Fibroblast of skin of right quadriceps (primary cell): ENCODE measurements around the gene WNT2.
A peak's percentile ranks its signal among the peaks of the same experiment; 100 is the strongest.

ENCODE experiments used
- DNase-seq: peaks from one replicate; pipeline ENCODE4 v3.0.0-alpha.2; 2013

The WNT2 gene

DNA sequence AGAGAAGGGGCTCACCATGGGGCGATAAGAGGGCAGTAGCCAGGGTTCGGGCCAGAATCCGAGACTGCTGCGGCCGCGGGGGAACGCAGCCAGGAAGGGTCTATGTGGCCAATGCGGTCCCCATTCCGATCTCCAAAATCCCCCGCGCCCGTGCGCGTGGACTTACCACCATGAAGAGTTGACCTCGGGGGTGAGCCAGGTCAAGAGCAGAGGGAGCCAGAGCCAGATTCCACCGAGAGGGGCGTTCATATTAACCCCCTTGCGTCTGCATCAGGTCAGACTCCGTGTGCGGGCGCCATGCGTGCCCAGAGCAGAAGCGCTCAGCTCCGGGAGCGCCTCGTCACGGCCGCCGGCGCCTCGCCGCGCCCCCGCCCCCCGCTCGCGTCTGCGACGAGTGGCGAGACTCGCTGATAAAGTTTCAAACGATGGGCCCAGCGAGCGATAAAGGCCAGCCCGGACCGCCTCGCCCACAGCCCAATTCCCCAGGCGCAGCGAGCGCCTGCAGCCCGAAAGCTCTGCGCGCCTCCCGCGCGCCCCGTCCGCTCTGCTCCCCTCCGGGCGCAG is at the start of gene WNT2:
TSS of gene WNT2 (minus strand) at position 318 of the 564 bp plus-strand sequence. CDS start at position 249, 69 bp downstream.
- DNase-seq, result peak; percentile 15

DNA sequence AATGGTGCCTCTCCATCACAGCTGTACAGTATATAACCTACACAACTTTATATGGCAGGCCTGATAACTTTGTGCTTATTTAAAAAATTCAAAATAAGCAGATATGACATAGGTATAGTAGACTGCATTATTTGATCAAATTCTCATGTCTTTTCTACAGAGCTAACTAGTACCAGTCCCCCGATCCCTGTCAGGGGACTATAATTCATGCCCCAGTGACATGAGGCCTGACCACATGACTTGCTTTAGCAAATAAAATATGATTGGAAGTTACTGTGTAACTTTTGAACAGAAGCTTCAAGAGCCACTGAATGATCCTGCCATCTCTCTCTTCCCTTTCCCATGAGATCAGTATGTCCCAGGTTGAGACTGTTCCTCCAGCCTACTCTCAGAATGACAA is 49.2 kb upstream of the WNT2 start:
- no peak for DNase-seq

DNA sequence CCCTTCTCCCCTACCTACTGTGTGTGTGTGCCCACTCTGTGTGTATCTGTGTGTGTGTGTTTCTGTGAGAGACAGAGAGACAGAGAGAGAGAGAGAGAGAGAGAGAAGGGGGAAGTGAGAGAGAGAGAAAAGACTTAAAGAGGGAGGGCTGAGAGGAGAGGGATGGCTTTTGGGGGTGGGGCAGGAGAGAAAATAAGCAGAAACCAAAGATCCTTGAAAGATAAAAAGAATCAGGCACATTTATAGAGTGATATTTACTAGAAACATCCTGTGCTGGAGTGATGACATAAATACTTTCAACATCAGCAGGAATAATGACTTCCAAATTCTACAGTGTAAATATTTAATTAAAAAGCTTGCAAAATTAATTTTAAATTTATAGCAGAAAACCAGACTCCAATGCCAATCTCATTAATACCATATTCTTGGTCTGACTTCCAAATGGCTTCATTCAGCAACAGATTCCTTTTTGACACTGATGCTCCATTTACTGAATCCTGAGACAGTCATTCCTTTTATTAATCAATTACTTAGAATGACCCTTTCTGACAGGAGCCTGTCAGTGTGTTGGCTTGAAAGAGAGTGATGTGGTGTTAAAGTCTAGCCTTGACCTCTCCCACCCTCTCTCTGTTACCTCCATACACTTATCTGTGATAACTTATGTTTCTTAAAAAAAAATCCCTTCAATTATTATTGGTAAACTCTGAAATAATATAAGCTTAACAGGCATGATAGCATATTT is 41.7 kb upstream of the WNT2 start:
- DNase-seq, result no peak

DNA sequence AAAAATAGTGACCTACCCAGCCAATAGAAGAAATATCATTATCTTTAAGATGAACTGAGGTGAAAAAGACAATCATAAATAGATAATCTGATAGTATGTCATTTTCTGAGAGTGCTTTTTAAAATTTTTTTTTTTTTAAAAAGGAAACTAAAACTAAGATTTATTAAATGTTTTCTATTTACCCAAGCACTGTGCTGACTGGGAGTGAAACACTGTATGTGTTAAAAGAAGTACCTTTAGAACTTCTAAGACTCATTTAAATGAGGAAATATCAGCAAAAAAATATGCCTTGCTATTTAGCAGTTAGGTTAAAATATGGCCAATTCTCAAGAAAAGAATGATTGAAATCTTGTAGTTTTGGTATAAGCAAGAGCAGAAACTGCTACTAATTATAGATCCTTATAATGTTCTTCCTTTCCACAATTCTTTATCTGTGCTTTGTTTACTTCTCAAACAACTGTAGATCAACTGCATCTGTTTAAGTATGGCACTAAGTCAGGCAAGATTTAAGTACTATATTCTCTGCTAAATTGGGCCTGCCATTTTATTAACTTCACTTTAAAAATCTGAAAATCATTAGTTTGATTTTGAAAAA is 39.5 kb upstream of the WNT2 start:
- no peak for DNase-seq

DNA sequence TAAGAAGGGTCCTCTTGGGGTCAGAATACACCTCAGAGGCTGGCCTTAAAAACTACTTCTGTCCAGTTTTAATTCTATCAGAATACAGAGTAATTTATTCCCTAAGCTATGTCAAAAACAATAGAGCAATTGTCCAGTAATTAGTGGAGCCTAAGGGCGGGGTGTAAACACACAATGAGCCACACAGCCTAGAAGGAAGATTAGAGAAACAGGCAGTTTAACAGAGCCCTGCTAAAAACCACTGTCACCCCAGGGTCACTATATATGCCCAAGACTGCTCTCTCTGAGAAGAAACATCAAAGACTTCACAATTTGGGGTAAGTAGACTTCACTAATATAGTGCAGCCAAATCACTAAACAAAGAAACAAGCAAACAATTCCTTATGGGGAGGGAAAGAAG is 27.2 kb upstream of the WNT2 start:
- no peak for DNase-seq

DNA sequence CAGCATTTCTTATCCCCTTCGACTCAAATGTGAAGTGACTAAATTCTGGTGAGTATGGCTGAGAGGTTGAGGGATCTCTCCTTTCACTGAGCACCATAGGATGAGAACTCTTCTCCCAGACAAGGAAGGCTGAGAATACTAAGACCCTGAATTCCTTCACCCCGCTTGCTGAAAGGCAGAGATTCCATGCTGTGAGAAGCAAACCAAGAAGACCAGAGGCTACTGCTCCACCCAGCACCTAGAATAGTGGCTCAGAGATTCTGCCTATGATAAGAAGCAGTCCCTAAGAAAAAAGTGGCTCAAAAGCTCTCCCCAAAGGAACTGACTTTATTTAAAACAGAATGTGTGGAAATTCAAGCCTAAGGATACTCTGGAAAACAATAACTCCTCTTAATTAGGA is 26.7 kb upstream of the WNT2 start:
- DNase-seq, result no peak

DNA sequence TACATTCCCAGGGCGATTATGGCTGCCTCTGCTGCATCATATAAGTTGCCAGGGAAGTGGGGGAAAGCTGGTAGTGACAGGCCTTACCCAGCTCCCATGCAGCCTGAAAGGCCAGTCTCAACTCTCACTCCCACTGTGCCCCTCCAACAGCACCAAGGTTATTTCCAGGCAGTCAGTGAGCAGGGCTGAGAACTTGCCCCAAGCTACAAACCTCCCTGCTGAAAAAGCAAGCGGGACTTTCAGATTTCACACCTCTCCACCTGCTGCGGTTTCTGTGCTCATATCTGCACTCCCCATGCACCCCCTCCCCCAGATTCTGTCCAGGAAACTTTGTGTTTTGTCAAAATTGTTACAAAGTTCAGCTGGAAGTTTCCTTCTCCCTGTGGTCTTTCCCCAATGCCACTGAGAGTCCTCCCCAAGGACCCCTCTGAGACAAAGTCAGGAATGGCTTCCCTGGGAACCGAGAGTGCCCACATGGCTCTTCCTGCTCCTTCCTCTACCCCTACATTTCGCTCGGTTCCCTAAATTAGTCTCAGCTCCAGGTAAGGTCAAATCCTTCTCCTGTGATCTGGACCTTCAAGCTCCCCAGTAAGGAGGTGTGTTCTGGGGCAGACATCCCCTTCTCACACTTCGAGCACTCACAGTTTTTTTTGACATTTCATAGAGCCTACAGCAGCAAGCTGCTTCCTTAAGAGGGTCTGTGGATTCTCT is 25.3 kb upstream of the WNT2 start:
- DNase-seq, result no peak

DNA sequence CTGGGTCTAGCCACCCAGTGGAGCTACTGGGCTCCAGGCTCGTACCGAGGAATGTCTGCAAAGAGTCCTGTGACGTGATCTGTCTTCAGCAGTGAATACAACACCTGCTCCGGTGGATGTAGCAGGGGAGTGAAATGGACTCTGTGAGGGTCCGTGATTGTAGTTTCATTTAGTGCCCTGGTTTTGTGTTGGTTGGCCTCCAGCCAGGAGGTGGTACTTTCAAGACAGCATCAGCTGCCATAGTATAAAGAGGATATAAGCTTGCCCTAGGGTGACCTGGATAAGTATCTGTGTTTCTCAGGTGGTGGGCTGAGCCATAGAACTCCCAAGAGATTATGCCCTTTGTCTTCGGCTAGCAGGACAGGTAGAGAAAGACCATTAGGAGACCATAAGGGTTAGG is 24.6 kb upstream of the WNT2 start:
- no peak for DNase-seq

DNA sequence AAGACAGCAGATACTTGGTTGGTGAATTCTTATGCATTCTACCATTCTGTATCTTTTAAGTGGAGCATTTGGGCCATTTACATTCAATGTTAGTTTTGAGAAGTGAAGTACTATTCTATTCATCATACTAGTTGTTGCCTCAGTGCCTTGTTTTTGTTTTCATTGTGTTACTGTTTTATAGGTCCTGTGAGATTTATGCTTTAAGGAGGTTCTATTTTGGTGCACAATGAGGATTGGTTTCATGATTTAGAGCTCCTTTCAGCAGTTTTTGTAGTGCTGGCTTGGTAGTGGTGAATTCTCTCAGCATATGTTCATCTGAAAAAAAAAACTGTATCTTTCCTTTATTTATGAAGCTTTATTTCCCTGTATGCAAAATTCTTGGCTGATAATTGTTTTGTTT is 23.3 kb upstream of the WNT2 start:
- DNase-seq, result no peak

DNA sequence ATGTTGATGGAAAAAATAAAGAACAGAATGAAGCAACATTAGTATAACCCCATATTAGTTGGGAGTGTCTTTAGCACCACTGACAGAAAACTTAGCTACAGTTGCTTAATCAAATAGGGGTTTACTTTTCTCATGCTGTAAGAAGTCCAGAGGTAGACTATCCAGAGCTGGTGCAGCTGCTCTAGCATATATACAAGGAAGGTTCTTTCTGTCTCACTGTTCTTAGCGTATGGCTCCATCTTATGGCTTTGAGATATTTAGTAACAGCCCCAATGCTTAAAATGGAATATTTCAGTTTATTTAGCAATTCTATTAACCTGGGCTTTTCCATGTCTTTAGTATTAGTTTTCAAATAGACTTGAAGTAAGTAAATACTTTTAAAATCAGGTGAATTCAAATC is 15.2 kb upstream of the WNT2 start:
- peak; percentile 42 for DNase-seq

DNA sequence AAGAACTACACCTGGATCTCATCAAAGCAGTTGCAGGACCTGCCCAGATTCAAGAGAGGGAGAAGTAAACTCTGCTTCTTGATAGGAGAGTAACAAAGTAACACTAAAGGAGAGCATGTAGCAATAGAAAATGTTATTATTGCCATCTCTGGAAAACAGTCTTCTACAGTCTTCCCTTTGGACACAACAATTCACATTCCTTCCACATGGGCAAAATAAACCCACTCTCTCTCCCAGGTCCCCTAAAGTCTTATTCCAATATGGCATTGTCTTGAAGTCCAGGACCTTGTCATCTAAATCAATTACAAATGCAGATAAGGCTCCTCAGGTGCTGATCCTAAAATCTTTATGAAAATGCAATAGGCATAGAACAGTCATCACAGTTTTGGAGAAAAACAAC is 10.3 kb upstream of the WNT2 start:
- no peak for DNase-seq

DNA sequence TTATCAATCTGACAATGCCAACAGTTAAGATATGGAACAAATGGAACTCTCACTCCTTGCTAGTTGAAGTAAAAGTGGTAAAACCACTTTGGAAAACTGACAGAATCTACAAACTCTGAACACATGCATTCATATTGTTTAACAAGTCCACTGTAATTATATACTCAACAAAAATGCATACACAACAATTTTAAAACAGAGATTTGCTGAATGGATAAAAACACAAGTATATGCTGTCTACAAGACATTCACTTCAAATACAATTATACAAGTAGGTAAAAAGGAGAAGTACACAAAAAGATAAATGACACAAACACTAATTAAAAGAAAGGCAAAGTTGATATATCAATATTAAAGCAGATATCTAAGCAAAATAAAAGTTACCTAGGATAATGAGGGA is 9.2 kb upstream of the WNT2 start:
- no peak for DNase-seq

DNA sequence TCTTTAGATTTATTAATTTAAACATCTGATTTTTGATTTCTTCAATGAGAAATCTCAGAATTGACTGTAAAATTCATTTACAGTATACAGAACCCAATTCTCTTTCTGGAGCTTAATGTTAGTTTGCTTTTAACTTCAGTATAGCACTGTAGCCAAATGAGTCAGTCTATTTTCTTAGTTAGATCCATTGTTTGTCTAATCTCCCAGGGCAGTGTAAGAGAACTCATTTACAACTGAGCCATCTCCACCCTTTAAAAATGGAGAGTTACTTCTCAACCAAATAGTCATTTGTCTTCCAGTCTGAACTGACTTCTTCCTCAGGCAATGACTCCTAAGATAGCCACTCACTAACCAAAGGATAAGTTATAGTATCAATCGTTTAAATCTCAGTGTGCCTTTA is 3.0 kb upstream of the WNT2 start:
- DNase-seq, result no peak

DNA sequence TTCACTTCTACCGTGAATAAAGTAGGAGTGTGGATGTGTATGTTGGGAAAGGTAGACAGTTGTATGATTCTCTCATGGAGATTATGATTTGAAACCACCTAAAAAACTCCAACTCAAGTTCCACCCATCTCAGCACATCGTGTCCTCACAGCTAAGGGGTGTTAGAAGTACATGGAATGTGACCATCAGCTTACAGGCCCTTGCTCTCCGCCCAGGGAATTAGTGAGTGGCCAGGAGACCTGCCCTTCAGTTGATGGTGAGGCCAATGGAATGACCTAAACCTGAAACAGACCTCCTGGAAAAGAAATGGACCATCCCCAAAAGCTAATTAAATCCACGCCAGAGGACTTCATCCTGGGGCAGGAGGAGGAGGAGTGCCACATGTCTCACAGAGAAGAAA is 2.1 kb upstream of the WNT2 start:
- no peak for DNase-seq

DNA sequence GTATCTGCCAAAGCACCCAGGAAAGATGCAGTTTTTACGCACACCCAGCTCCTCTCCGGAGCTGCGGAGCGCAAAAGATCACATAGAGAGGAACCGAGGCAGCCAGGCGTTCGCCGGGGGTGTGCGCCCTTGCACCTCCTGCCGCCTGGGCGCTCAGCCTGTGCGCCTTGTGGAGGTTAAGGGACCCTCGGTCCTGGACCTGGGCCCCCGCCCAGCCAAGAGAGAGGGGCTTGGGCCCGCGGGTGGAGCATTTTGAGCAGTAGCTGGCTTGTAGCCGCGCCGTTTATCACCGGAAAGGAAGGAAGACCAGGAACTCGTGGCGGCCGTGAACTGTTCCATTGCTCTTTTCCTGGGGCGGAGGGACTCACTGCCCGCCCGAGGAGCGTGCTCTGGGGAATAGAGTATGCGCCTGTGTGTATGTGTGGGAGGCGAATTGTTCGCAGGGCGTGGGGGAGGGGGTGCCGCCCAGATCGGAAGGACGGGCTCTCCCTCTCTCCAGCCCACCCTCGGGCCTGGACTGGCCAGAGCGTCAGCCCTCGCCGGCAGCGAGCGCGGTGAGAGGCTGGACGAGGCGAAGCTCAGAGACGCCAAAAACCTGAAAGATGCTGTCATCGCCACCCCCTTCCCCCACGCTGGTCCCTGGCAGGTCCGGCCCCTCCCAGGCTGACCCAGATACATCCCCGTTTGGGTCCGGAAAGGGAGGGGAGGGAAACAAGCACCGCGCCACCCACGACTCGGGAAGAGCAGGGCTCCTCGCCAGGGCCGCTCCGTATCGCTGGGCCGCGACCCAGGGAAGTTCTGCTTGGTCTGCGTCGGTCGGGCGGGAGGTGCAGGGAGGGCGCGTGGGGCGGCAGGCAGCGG is 1.2 kb upstream of the WNT2 start:
- DNase-seq, result peak; percentile 59

DNA sequence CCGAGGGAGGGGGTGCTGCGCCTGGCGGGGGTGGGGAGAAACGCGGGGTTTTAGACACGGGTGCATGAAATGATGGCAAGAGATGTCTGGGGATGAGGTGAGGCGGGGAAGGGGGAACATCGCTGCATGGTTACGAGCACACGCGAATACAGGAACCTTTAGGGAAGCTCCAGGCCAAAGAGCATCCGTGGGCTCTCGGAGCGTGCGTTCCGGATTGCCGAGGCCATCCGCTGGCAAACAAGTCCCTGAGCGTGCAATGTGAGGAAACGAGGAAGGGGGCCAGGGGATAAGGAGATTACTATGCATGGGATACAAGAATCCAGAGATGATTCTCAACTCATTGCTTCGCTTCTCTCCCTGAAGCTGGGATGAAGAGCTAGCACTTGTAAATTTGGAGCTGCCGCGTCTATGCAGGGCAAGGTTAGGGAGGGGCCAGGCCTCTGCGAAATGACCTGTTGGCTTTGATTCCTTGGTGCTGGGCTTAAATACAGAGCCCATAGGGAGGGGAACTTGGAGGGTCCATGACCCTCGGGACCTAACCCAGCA is 520 bp upstream of the WNT2 start:
- peak; percentile 25 for DNase-seq

DNA sequence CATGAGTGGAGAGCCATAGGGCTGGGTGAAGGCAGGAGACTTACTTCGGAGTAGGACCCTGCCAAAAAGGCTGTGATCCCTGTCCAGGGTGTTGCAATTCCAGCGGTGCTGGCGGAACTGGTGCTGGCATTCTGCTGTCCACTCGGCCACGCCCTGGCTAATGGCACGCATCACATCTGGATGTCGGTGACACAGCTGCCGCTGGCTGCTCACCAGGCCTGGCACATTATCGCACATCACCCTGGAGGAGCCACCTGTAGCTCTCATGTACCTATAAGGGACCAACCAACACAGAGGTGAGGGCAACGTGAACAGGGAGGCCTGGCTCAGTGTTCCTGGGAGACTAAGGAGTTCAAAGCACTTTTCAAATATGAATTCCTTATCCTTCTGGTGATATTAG is 2.3 kb downstream of the WNT2 start:
- no peak for DNase-seq

DNA sequence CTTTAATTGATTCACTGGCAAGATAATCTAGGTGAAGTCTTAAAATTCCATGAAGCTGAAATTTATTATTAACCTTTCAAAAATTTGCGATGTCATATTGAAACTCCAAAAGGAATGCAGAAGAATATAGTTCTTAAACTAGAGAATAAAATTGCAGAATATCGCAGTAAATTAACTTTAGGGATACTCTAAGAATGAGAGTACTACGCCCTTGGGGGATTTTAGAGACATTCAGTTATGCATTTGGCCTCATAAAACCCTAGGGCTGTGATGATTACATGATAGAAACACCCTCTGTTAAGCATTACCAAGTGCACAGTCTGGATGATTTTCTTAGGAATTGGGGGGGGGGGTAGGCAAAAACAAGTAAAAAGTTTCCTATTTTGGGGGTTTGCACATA is 3.7 kb downstream of the WNT2 start:
- DNase-seq, result no peak

DNA sequence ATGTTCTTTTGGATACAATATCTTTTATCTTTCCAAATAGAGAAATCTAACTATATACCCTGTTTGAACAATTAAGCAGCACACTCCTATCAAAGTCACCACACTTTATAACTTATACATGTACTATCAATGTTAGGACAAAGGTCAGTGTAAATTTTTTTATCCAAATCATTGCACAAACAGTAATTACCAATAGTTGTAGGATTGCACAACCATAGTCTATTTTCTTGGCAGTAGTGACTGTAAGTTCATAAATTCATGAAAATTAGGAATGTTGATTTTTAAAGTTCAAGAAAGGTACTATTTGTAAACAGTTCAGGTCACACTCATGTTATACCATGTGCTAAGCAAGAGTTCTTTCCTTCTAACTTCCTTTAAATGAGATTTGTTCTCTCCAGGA is 9.3 kb downstream of the WNT2 start:
- no peak for DNase-seq

DNA sequence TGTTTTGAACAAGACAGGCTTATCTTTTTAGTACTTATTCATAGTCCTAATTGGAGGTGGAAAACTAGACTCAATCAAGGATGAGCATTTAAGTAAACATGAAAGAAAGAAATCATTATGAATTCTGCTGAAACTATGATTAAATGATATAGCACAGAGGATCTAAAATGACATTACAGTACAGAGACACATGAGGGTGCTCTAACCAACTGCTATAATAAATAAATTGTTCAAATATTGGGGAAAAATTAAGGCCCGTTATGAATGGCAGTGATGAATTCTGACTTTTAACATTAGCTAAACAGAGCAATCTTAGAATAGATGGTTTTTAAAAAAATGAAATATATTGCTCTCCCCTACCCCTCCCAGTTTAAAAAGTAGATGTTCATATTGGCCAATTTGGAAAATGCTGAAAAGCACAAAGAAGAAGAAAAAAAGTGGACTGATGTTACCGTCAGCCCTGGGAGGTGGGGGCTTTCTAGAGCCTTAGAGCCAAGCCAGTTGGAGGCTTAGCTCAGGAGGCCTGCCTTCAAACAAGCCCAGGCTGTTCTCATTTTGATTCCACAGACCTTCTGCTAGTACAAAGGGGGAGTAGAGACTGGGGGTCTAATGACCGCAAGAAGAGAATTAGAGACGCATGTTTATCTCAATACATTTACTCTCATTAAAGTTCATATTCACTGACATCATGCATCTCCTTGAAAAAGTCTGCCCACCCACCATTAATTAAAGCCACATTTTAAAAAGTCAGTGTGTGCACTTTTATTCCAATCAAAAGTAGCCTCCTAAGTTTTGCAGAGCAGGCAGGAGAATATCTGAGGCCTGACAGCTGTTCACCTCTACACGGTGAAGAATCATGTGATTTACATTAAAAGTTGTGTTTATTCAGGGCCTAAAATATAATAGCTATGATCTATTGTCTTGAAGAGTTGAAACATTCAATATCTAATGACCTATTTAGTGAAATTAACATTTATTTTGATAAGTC is 10.0 kb downstream of the WNT2 start:
- DNase-seq, result no peak

DNA sequence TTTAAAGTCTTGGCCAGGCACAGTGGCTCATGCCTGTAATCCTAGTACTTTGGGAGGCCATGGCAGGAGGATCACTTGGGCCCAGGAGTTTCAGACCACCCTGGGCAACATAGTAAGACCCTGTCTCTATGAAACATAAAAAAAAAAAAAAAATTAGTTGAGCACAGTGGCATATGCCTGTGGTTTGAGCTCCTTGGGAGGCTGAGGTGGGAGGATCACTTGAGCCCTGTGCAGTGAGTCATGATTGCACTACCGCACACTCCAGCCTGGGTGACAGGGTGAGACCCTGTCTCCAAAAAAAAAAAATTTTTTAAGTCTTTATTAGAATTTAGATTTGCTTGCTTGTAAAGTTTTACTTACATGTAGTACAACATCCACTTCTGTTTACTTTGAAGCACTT is 14.0 kb downstream of the WNT2 start:
- DNase-seq, result no peak
